ENCODE measurements around the gene GNG2.

Gene GNG2

GRCh38 chr14:51938137-51938536 is 77.7 kb downstream of the GNG2 start:
- H3K4me3 ChIP-seq (ENCODE audit: low read depth, low read length) = no peak overlapping the region
- TF ChIP-seq CTCF (IDR thresholded peaks at IDR 0.05; ENCODE audit: borderline replicate concordance, insufficient read depth, low read depth, low read length) = no peak

GRCh38 chr14:51938821-51939220 is 78.4 kb downstream of the GNG2 start:
- H3K4me3 ChIP-seq (ENCODE audit: low read depth, low read length) = no peak overlapping the region
- TF ChIP-seq CTCF (IDR thresholded peaks at IDR 0.05; ENCODE audit: borderline replicate concordance, insufficient read depth, low read depth, low read length) = no peak

GRCh38 chr14:51939226-51939625 is 78.8 kb downstream of the GNG2 start:
- TF ChIP-seq CTCF (IDR thresholded peaks at IDR 0.05; ENCODE audit: borderline replicate concordance, insufficient read depth, low read depth, low read length) = no peak
- no peak overlapping the region for H3K4me3 ChIP-seq (ENCODE audit: low read depth, low read length)

- TF ChIP-seq CTCF (IDR thresholded peaks at IDR 0.05; ENCODE audit: borderline replicate concordance, insufficient read depth, low read depth, low read length) = no peak
- H3K4me3 ChIP-seq (ENCODE audit: low read depth, low read length) = no peak overlapping the region
These were observed 79.4 kb downstream of the GNG2 start for GRCh38 chr14:51939755-51940301.

GRCh38 chr14:51942971-51943370 is 82.6 kb downstream of the GNG2 start:
- no peak overlapping the region for H3K4me3 ChIP-seq (ENCODE audit: low read depth, low read length)

GRCh38 chr14:51950007-51950406 is 89.6 kb downstream of the GNG2 start:
- TF ChIP-seq CTCF (IDR thresholded peaks at IDR 0.05; ENCODE audit: borderline replicate concordance, insufficient read depth, low read depth, low read length) = no peak
- H3K4me3 ChIP-seq (ENCODE audit: low read depth, low read length) = no peak overlapping the region

More at GRCh38 chr14:51942971-51943370, 82.6 kb downstream of the GNG2 start:
- TF ChIP-seq CTCF (IDR thresholded peaks at IDR 0.05; ENCODE audit: borderline replicate concordance, insufficient read depth, low read depth, low read length) = no peak

- no peak overlapping the region for H3K4me3 ChIP-seq (ENCODE audit: low read depth, low read length)
- TF ChIP-seq CTCF (IDR thresholded peaks at IDR 0.05; ENCODE audit: borderline replicate concordance, insufficient read depth, low read depth, low read length) = no peak
These were observed 91.2 kb downstream of the GNG2 start for GRCh38 chr14:51951656-51952055.

Data from GM12875 (cell line).